ENCODE measurements around the gene TOR1B.
"Not testable (repeated sequence)": the region's sequence is repeated elsewhere in the genome, so short reads cannot be mapped to it uniquely, and the experiment has no call there.

Gene TOR1B

GRCh38 chr9:129802833-129803675 is at the start of gene TOR1B:
Gene TOR1B, plus strand, starts transcription at chr9:129803184. Its CDS starts 29 bp downstream, at chr9:129803213.
- H3K9me3 ChIP-seq (ENCODE audit: control insufficient read depth in 1 of 2, low read length in 2 of 2), result no peaks in the 10 kb centered on the region
- H3K27ac ChIP-seq (ENCODE audit: low read depth, low read length), result peak within 1 kb of the TSS; percentile 70
- no peaks in the 10 kb centered on the region for H3K27me3 ChIP-seq (ENCODE audit: control insufficient read depth in 1 of 2, insufficient read depth in 2 of 2, low read length in 2 of 2)
- H3K9ac ChIP-seq (ENCODE audit: low read depth in 1 of 2, low read length in 2 of 2), result peak within 1 kb of the TSS; percentile 80 to 84
- peak within 1 kb of the TSS; percentile 75 to 88 for H3K4me3 ChIP-seq (ENCODE audit: low read depth in 1 of 2, low read length in 2 of 2)
- H3K4me1 ChIP-seq (ENCODE audit: control insufficient read depth in 1 of 2, insufficient read depth in 2 of 2, low read length in 2 of 2), result peaks cover 8 to 12% of the 10 kb centered on the region in 2 donors
- peaks cover 0 to 16% of the 10 kb centered on the region in 2 donors for H3K36me3 ChIP-seq (ENCODE audit: control insufficient read depth in 1 of 2, insufficient read depth in 2 of 2, low read length in 2 of 2)

GRCh38 chr9:129755151-129755550 is 47.8 kb upstream of the TOR1B start:
- no peaks in the 10 kb centered on the region for H3K9me3 ChIP-seq (ENCODE audit: control insufficient read depth in 1 of 2, low read length in 2 of 2)
- no peak overlapping the region for H3K4me3 ChIP-seq (ENCODE audit: low read depth in 1 of 2, low read length in 2 of 2)
- no peak overlapping the region for H3K9ac ChIP-seq (ENCODE audit: low read depth in 1 of 2, low read length in 2 of 2)
- H3K27me3 ChIP-seq (ENCODE audit: control insufficient read depth in 1 of 2, insufficient read depth in 2 of 2, low read length in 2 of 2), result peaks cover 10 to 15% of the 10 kb centered on the region in 2 donors
- no peaks in the 10 kb centered on the region for H3K36me3 ChIP-seq (ENCODE audit: control insufficient read depth in 1 of 2, insufficient read depth in 2 of 2, low read length in 2 of 2)
- no peak overlapping the region for H3K27ac ChIP-seq (ENCODE audit: low read depth, low read length)
- H3K4me1 ChIP-seq (ENCODE audit: control insufficient read depth in 1 of 2, insufficient read depth in 2 of 2, low read length in 2 of 2), result peaks cover 0 to 12% of the 10 kb centered on the region in 2 donors

GRCh38 chr9:129756191-129756590 is 46.8 kb upstream of the TOR1B start:
- no peak overlapping the region for H3K4me3 ChIP-seq (ENCODE audit: low read depth in 1 of 2, low read length in 2 of 2)
- H3K27ac ChIP-seq (ENCODE audit: low read depth, low read length), result no peak overlapping the region
- peaks cover 10 to 15% of the 10 kb centered on the region in 2 donors for H3K27me3 ChIP-seq (ENCODE audit: control insufficient read depth in 1 of 2, insufficient read depth in 2 of 2, low read length in 2 of 2)
- no peaks in the 10 kb centered on the region for H3K36me3 ChIP-seq (ENCODE audit: control insufficient read depth in 1 of 2, insufficient read depth in 2 of 2, low read length in 2 of 2)
- H3K4me1 ChIP-seq (ENCODE audit: control insufficient read depth in 1 of 2, insufficient read depth in 2 of 2, low read length in 2 of 2), result peaks cover 0 to 12% of the 10 kb centered on the region in 2 donors
- H3K9me3 ChIP-seq (ENCODE audit: control insufficient read depth in 1 of 2, low read length in 2 of 2), result no peaks in the 10 kb centered on the region
- H3K9ac ChIP-seq (ENCODE audit: low read depth in 1 of 2, low read length in 2 of 2), result no peak overlapping the region

GRCh38 chr9:129757045-129757444 is 45.9 kb upstream of the TOR1B start:
- Histone ChIP-seq H3K36me3 (ENCODE audit: control insufficient read depth in 1 of 2, insufficient read depth in 2 of 2, low read length in 2 of 2) (no peaks in the 10 kb centered on the region), H3K9ac (ENCODE audit: low read depth in 1 of 2, low read length in 2 of 2) (no peak overlapping the region), H3K27ac (ENCODE audit: low read depth, low read length) (no peak overlapping the region), H3K4me1 (ENCODE audit: control insufficient read depth in 1 of 2, insufficient read depth in 2 of 2, low read length in 2 of 2) (peaks cover 0 to 10% of the 10 kb centered on the region in 2 donors), H3K27me3 (ENCODE audit: control insufficient read depth in 1 of 2, insufficient read depth in 2 of 2, low read length in 2 of 2) (peaks cover 9 to 10% of the 10 kb centered on the region in 2 donors), H3K4me3 (ENCODE audit: low read depth in 1 of 2, low read length in 2 of 2) (no peak overlapping the region), H3K9me3 (ENCODE audit: control insufficient read depth in 1 of 2, low read length in 2 of 2) (no peaks in the 10 kb centered on the region)

GRCh38 chr9:129759319-129759718 is 43.7 kb upstream of the TOR1B start:
- no peak overlapping the region for H3K27ac ChIP-seq (ENCODE audit: low read depth, low read length)
- H3K9me3 ChIP-seq (ENCODE audit: control insufficient read depth in 1 of 2, low read length in 2 of 2), result no peaks in the 10 kb centered on the region
- H3K9ac ChIP-seq (ENCODE audit: low read depth in 1 of 2, low read length in 2 of 2), result no peak overlapping the region
- no peak overlapping the region for H3K4me3 ChIP-seq (ENCODE audit: low read depth in 1 of 2, low read length in 2 of 2)
- H3K36me3 ChIP-seq (ENCODE audit: control insufficient read depth in 1 of 2, insufficient read depth in 2 of 2, low read length in 2 of 2), result no peaks in the 10 kb centered on the region
- H3K27me3 ChIP-seq (ENCODE audit: control insufficient read depth in 1 of 2, insufficient read depth in 2 of 2, low read length in 2 of 2), result no peaks in the 10 kb centered on the region
- H3K4me1 ChIP-seq (ENCODE audit: control insufficient read depth in 1 of 2, insufficient read depth in 2 of 2, low read length in 2 of 2), result peaks cover 0 to 4% of the 10 kb centered on the region in 2 donors

- Histone ChIP-seq H3K36me3 (ENCODE audit: control insufficient read depth in 1 of 2, insufficient read depth in 2 of 2, low read length in 2 of 2) (no peaks in the 10 kb centered on the region), H3K27ac (ENCODE audit: low read depth, low read length) (no peak overlapping the region), H3K9me3 (ENCODE audit: control insufficient read depth in 1 of 2, low read length in 2 of 2) (no peaks in the 10 kb centered on the region), H3K27me3 (ENCODE audit: control insufficient read depth in 1 of 2, insufficient read depth in 2 of 2, low read length in 2 of 2) (no peaks in the 10 kb centered on the region), H3K4me1 (ENCODE audit: control insufficient read depth in 1 of 2, insufficient read depth in 2 of 2, low read length in 2 of 2) (peaks cover 0 to 4% of the 10 kb centered on the region in 2 donors), H3K9ac (ENCODE audit: low read depth in 1 of 2, low read length in 2 of 2) (no peak overlapping the region), H3K4me3 (ENCODE audit: low read depth in 1 of 2, low read length in 2 of 2) (no peak overlapping the region)
Observed at GRCh38 chr9:129759804-129760502, 43.0 kb upstream of the TOR1B start.

GRCh38 chr9:129760784-129761183 is 42.2 kb upstream of the TOR1B start:
- not testable (repeated sequence) for H3K4me3 ChIP-seq (ENCODE audit: low read depth in 1 of 2, low read length in 2 of 2); H3K36me3 ChIP-seq (ENCODE audit: control insufficient read depth in 1 of 2, insufficient read depth in 2 of 2, low read length in 2 of 2); H3K27me3 ChIP-seq (ENCODE audit: control insufficient read depth in 1 of 2, insufficient read depth in 2 of 2, low read length in 2 of 2); H3K4me1 ChIP-seq (ENCODE audit: control insufficient read depth in 1 of 2, insufficient read depth in 2 of 2, low read length in 2 of 2); H3K9ac ChIP-seq (ENCODE audit: low read depth in 1 of 2, low read length in 2 of 2); H3K27ac ChIP-seq (ENCODE audit: low read depth, low read length); H3K9me3 ChIP-seq (ENCODE audit: control insufficient read depth in 1 of 2, low read length in 2 of 2)

- H3K9me3 ChIP-seq (ENCODE audit: control insufficient read depth in 1 of 2, low read length in 2 of 2), result no peaks in the 10 kb centered on the region
- H3K4me3 ChIP-seq (ENCODE audit: low read depth in 1 of 2, low read length in 2 of 2), result no peak overlapping the region
- peak overlapping the region; percentile 30 for H3K27ac ChIP-seq (ENCODE audit: low read depth, low read length)
- no peak overlapping the region for H3K9ac ChIP-seq (ENCODE audit: low read depth in 1 of 2, low read length in 2 of 2)
- peaks cover 0 to 4% of the 10 kb centered on the region in 2 donors for H3K4me1 ChIP-seq (ENCODE audit: control insufficient read depth in 1 of 2, insufficient read depth in 2 of 2, low read length in 2 of 2)
- H3K27me3 ChIP-seq (ENCODE audit: control insufficient read depth in 1 of 2, insufficient read depth in 2 of 2, low read length in 2 of 2), result no peaks in the 10 kb centered on the region
- H3K36me3 ChIP-seq (ENCODE audit: control insufficient read depth in 1 of 2, insufficient read depth in 2 of 2, low read length in 2 of 2), result no peaks in the 10 kb centered on the region
Observed at GRCh38 chr9:129761293-129761900, 41.6 kb upstream of the TOR1B start.

GRCh38 chr9:129761901-129762369 is 41.0 kb upstream of the TOR1B start:
- Histone ChIP-seq H3K9me3 (ENCODE audit: control insufficient read depth in 1 of 2, low read length in 2 of 2) (no peaks in the 10 kb centered on the region), H3K4me3 (ENCODE audit: low read depth in 1 of 2, low read length in 2 of 2) (no peak overlapping the region), H3K36me3 (ENCODE audit: control insufficient read depth in 1 of 2, insufficient read depth in 2 of 2, low read length in 2 of 2) (no peaks in the 10 kb centered on the region), H3K9ac (ENCODE audit: low read depth in 1 of 2, low read length in 2 of 2) (no peak overlapping the region), H3K27ac (ENCODE audit: low read depth, low read length) (peak overlapping the region; percentile 30), H3K4me1 (ENCODE audit: control insufficient read depth in 1 of 2, insufficient read depth in 2 of 2, low read length in 2 of 2) (peaks cover 0 to 4% of the 10 kb centered on the region in 2 donors), H3K27me3 (ENCODE audit: control insufficient read depth in 1 of 2, insufficient read depth in 2 of 2, low read length in 2 of 2) (no peaks in the 10 kb centered on the region)
